Lung microvascular endothelial cell (primary cell): ENCODE data around the gene MANEAL. TPM values are rescaled to one million over a fixed set of nuclear protein-coding genes. Genes with fewer than 3 reads are reported as not detected.
"Not testable (repeated sequence)": the region's sequence is repeated elsewhere in the genome, so short reads cannot be mapped to it uniquely, and the experiment has no call there.

Experiments
- DNase-seq, 2 donors: peaks; one replicate each; pipeline versions ENCODE4 v3.0.0 to v3.0.0-alpha.2; 2010; ENCODE audit warnings: low read depth in 2 of 2
- total RNA-seq: library from RNA; depleted of rRNA; stranded (reverse); fragments of >200 nt; gene quantifications from 2 replicates; pipeline ENCODE4 v1.2.1, GENCODE V29; 2014

Gene MANEAL
- 0.65 and 1.6 TPM in 2 replicates for total RNA-seq

- peak; percentile 62 to 67 for DNase-seq
Measured at GRCh38 chr1:37793773-37794371, at the start of gene MANEAL. Gene MANEAL, plus strand, starts transcription at chr1:37793847. Its CDS starts 336 bp downstream, at chr1:37794183.

- DNase-seq, result no peak
Measured at GRCh38 chr1:37746806-37747205, 46.8 kb upstream of the MANEAL start.

GRCh38 chr1:37748565-37748964 lies 45.1 kb upstream of the MANEAL start:
- DNase-seq, result no peak

GRCh38 chr1:37752213-37752582 lies 41.4 kb upstream of the MANEAL start:
- no peak for DNase-seq

GRCh38 chr1:37752583-37753471 lies 40.8 kb upstream of the MANEAL start:
- peak; percentile 8 to 46 for DNase-seq

GRCh38 chr1:37753473-37754321 lies 40.0 kb upstream of the MANEAL start:
- no peak for DNase-seq

GRCh38 chr1:37755290-37755689 lies 38.4 kb upstream of the MANEAL start:
- no peak for DNase-seq

- DNase-seq, result no peak
Measured at GRCh38 chr1:37755951-37756560, 37.6 kb upstream of the MANEAL start.

GRCh38 chr1:37759451-37759850 lies 34.2 kb upstream of the MANEAL start:
- DNase-seq, result no peak

GRCh38 chr1:37761416-37762095 lies 32.1 kb upstream of the MANEAL start:
- no peak for DNase-seq

- DNase-seq, result no peak
Measured at GRCh38 chr1:37762516-37762915, 31.1 kb upstream of the MANEAL start.

- DNase-seq, result no peak
Measured at GRCh38 chr1:37763791-37764413, 29.7 kb upstream of the MANEAL start.

GRCh38 chr1:37764414-37764825 lies 29.2 kb upstream of the MANEAL start:
- DNase-seq, result peak; percentile 48 to 60

GRCh38 chr1:37764888-37765441 lies 28.7 kb upstream of the MANEAL start, which contains the start of gene EPHA10:
Gene EPHA10, minus strand, starts transcription at chr1:37765120. Its CDS starts 54 bp downstream, at chr1:37765066.
- DNase-seq, result no peak

GRCh38 chr1:37765916-37766664 lies 27.6 kb upstream of the MANEAL start:
- DNase-seq, result no peak

GRCh38 chr1:37767488-37767887 lies 26.2 kb upstream of the MANEAL start:
- DNase-seq, result no peak

GRCh38 chr1:37771440-37771839 lies 22.2 kb upstream of the MANEAL start:
- not testable (repeated sequence) for DNase-seq

GRCh38 chr1:37776946-37777516 lies 16.6 kb upstream of the MANEAL start:
- DNase-seq, result no peak

GRCh38 chr1:37778654-37779053 lies 15.0 kb upstream of the MANEAL start:
- no peak for DNase-seq
